Gastroesophageal sphincter (tissue), 4 donors: ENCODE measurements around the gene ALG3. TPM values are rescaled to one million over a fixed set of nuclear protein-coding genes. Genes with fewer than 3 reads are reported as not detected.
A peak's percentile ranks its signal among the peaks of the same experiment; 100 is the strongest.

ENCODE experiments used
- ATAC-seq: fragments of 150-250 bp; one replicate; pipeline ENCODE4 v1.9.1; 2016; ENCODE audit warnings: mild to moderate bottlenecking, moderate library complexity
- H3K27ac ChIP-seq, 4 donors: fragments of 200-600 bp; sonication (generic) in 3 of 4; 1 replicate in 3 of 4; 2 replicates in 1 of 4; pipeline ENCODE4 v1.5.1; 2016 to 2019
- H3K27me3 ChIP-seq: fragments of 200-600 bp; sonication (generic); one replicate; pipeline ENCODE4 v1.5.1; 2019
- H3K36me3 ChIP-seq, 2 donors: fragments of 200-600 bp; sonication (generic); one replicate each; pipeline ENCODE4 v1.5.1; 2019; ENCODE audit warnings: control low read depth in 1 of 2
- H3K4me1 ChIP-seq, 3 donors: fragments of 200-600 bp; sonication (generic); 1 replicate in 2 of 3; 2 replicates in 1 of 3; pipeline ENCODE4 v1.5.1; 2016 to 2019; ENCODE audit warnings: control low read depth in 2 of 3
- H3K4me3 ChIP-seq, 2 donors: fragments of 200-600 bp; sonication (generic); one replicate each; pipeline ENCODE4 v1.5.1; 2019; ENCODE audit warnings: mild to moderate bottlenecking in 1 of 2, moderate library complexity in 1 of 2
- H3K9me3 ChIP-seq, 3 donors: fragments of 200-600 bp; sonication (generic); one replicate each; pipeline ENCODE4 v1.5.1; 2017 to 2019; ENCODE audit warnings: control low read depth in 2 of 3
- CTCF ChIP-seq, 4 experiments: fragments of 200-600 bp in 2 of 4; fragments of 450-650 bp in 2 of 4; sonication (generic) in 1 of 4; IDR thresholded peaks; one replicate each; pipeline ENCODE4 v1.5.1; 2017 to 2019; ENCODE audit warnings: antibody characterized with exemption in 4 of 4, mild to moderate bottlenecking in 2 of 4, moderate library complexity in 2 of 4
- EP300 ChIP-seq: sonication (generic); formaldehyde crosslinking; IDR thresholded peaks from one replicate; pipeline ENCODE4 v1.6.1; 2017; ENCODE audit warnings: antibody characterized with exemption, mild to moderate bottlenecking
- POLR2A ChIP-seq, 2 donors: fragments of 450-650 bp; IDR thresholded peaks; one replicate each; pipeline ENCODE4 v1.6.1; 2017; ENCODE audit warnings: antibody characterized with exemption in 2 of 2, mild to moderate bottlenecking in 2 of 2, moderate library complexity in 1 of 2
- POLR2AphosphoS5 ChIP-seq: sonication (generic); formaldehyde crosslinking; IDR thresholded peaks from one replicate; pipeline ENCODE4 v1.6.1; 2017; ENCODE audit warnings: antibody characterized with exemption
- WGBS, 2 donors: methylation state at CpG; one replicate each; pipeline ENCODE4 v1.1.5; 2018; ENCODE audit warnings: low coverage in 1 of 2; 5-methylcytosine and 5-hydroxymethylcytosine counted together
- total RNA-seq, 4 donors: library from RNA; depleted of rRNA; stranded (reverse); fragments of >200 nt; gene quantifications; one replicate each; pipeline ENCODE4 v1.1.0, GENCODE V29; 2016

Gene ALG3
- total RNA-seq, 4 donors from 2014 or later, result 30.0 to 62.6 (median 38.6) TPM

DNA sequence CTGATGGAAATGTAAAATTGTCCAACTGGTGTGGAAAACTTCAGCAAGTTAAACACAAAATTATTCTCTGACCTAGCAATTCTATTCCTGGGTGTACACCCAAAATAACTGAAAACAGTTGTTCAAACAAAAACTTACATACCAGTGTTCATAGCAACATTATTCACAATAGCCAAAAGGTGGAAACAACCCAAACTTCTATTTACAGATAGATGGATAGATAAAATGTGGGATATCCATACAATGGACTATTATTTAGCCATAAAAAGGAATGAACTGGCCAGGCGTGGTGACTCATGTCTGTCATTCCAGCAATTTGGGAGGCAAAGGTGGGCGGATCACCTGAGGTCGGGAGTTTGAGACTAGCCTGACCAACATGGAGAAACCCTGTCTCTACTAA, 26.2 kb downstream of the ALG3 start:
- H3K27ac ChIP-seq, result no peak overlapping the region
- no peaks in the 10 kb centered on the region for H3K36me3 ChIP-seq
- TF ChIP-seq CTCF (IDR thresholded peaks at IDR 0.05) (no peak), EP300 (no peak), POLR2AphosphoS5 (no peak), POLR2A (IDR thresholded peaks at IDR 0.05) (no peak)
- H3K9me3 ChIP-seq, result no peaks in the 10 kb centered on the region
- no peak for ATAC-seq
- H3K4me1 ChIP-seq, result no peaks in the 10 kb centered on the region
- 62 to 74% methylated on average over 3 of the region's 3 CpGs for WGBS, 2 donors
- H3K4me3 ChIP-seq, result no peak overlapping the region
- H3K27me3 ChIP-seq, result peaks cover 63% of the 10 kb centered on the region

DNA sequence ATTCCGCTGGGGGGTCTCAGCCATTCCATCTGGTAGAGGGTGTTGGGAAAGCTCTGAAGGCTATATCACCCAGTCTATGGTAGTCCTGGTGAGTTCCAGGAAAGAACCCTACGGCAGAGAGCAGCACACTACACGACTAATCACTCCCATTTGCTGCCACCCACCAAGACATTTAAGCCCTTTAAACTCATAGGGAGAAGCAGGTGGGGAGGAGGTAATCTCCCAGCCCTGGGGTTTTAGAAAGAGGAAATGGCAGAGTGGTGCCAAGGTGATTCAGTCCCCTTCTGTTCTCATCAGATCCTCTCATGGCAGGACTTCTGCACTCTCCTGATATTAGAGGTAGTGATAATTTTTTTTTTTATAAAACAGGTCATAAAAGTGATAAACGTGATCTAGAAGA, 29.9 kb downstream of the ALG3 start:
- H3K4me3 ChIP-seq, result no peak overlapping the region
- H3K36me3 ChIP-seq, result no peaks in the 10 kb centered on the region
- no peak overlapping the region for H3K27ac ChIP-seq
- TF ChIP-seq POLR2A (IDR thresholded peaks at IDR 0.05) (no peak), CTCF (IDR thresholded peaks at IDR 0.05) (no peak), POLR2AphosphoS5 (no peak), EP300 (no peak)
- no peak for ATAC-seq
- peaks cover 34% of the 10 kb centered on the region for H3K27me3 ChIP-seq
- WGBS, 2 donors, result 53 to 54% methylated on average over 1 of the region's 4 CpGs
- H3K9me3 ChIP-seq, result no peaks in the 10 kb centered on the region
- no peaks in the 10 kb centered on the region for H3K4me1 ChIP-seq

- Histone ChIP-seq H3K27ac (no peak overlapping the region), H3K9me3 (no peaks in the 10 kb centered on the region), H3K4me1 (peaks cover 0 to 11% (median 0%) of the 10 kb centered on the region in 3 donors), H3K27me3 (peaks cover 7% of the 10 kb centered on the region), H3K36me3 (no peaks in the 10 kb centered on the region), H3K4me3 (no peak overlapping the region)
- TF ChIP-seq POLR2AphosphoS5, result no peak
- no peak for TF ChIP-seq EP300
- TF ChIP-seq CTCF (IDR thresholded peaks at IDR 0.05), result no peak
- TF ChIP-seq POLR2A (IDR thresholded peaks at IDR 0.05), result no peak
- ATAC-seq, result no peak
- 67 to 77% methylated on average over 4 to 5 of the region's 5 CpGs for WGBS, 2 donors
Measured at GRCh38 chr3:184211718-184212117, 37.0 kb downstream of the ALG3 start.

- H3K27me3 ChIP-seq, result peaks cover 12% of the 10 kb centered on the region
- no peaks in the 10 kb centered on the region for H3K9me3 ChIP-seq
- TF ChIP-seq EP300 (no peak), POLR2AphosphoS5 (no peak), POLR2A (IDR thresholded peaks at IDR 0.05) (no peak), CTCF (IDR thresholded peaks at IDR 0.05) (no peak)
- no peak overlapping the region for H3K27ac ChIP-seq
- peaks cover 0 to 11% (median 0%) of the 10 kb centered on the region in 3 donors for H3K4me1 ChIP-seq
- WGBS, 2 donors, result 71 to 80% methylated on average over 5 of the region's 5 CpGs
- no peak overlapping the region for H3K4me3 ChIP-seq
- no peak for ATAC-seq
- no peaks in the 10 kb centered on the region for H3K36me3 ChIP-seq
Measured at GRCh38 chr3:184211297-184211696, 37.5 kb downstream of the ALG3 start.

- TF ChIP-seq EP300, result no peak
- no peak for TF ChIP-seq POLR2A (IDR thresholded peaks at IDR 0.05)
- TF ChIP-seq CTCF (IDR thresholded peaks at IDR 0.05), result no peak
- H3K36me3 ChIP-seq, result no peaks in the 10 kb centered on the region
- H3K4me3 ChIP-seq, result no peak overlapping the region
- H3K4me1 ChIP-seq, result peaks cover 0 to 11% (median 0%) of the 10 kb centered on the region in 3 donors
- no peaks in the 10 kb centered on the region for H3K9me3 ChIP-seq
- peak overlapping the region in 1 of 4 donors; percentile 45 for H3K27ac ChIP-seq
- H3K27me3 ChIP-seq, result peaks cover 20% of the 10 kb centered on the region
- peak; percentile 62 for ATAC-seq
- 34 to 49% methylated on average over 11 of the region's 11 CpGs for WGBS, 2 donors
Measured at GRCh38 chr3:184209146-184209923, 39.4 kb downstream of the ALG3 start.
